ENCODE measurements around the gene ADCY5. TPM values are rescaled to one million over a fixed set of nuclear protein-coding genes. Genes with fewer than 3 reads are reported as not detected.

ADCY5 gene
- total and polyA plus RNA-seq, 4 donors = 29.5 to 56.7 (median 41.7) TPM

- Histone ChIP-seq H3K27ac (ENCODE audit: low read depth, low read length) (no peak overlapping the region), H3K4me1 (ENCODE audit: control insufficient read depth, insufficient read depth, low read length) (peaks cover 19% of the 10 kb centered on the region), H3K27me3 (ENCODE audit: control insufficient read depth, insufficient read depth, low read length) (no peaks in the 10 kb centered on the region), H3K4me3 (ENCODE audit: low read depth, low read length) (no peak overlapping the region), H3K9me3 (ENCODE audit: control insufficient read depth, insufficient read depth, low read length) (no peaks in the 10 kb centered on the region), H3K36me3 (ENCODE audit: control insufficient read depth, insufficient read depth, low read length) (peaks cover 3% of the 10 kb centered on the region)
- no peak for DNase-seq (ENCODE audit: low read depth in 4 of 6, low spot score in 6 of 6)
- 80% methylated on average over 2 of the region's 9 CpGs for WGBS (ENCODE audit: insufficient coverage)
These were observed 8.9 kb downstream of the ADCY5 start for GRCh38 chr3:123439806-123440580.

GRCh38 chr3:123432832-123433523 is 15.9 kb downstream of the ADCY5 start:
- no peak for DNase-seq (ENCODE audit: low read depth in 4 of 6, low spot score in 6 of 6)
- Histone ChIP-seq H3K27me3 (ENCODE audit: control insufficient read depth, insufficient read depth, low read length) (peaks cover 2% of the 10 kb centered on the region), H3K36me3 (ENCODE audit: control insufficient read depth, insufficient read depth, low read length) (no peaks in the 10 kb centered on the region), H3K27ac (ENCODE audit: low read depth, low read length) (no peak overlapping the region), H3K4me1 (ENCODE audit: control insufficient read depth, insufficient read depth, low read length) (peaks cover 16% of the 10 kb centered on the region), H3K4me3 (ENCODE audit: low read depth, low read length) (no peak overlapping the region), H3K9me3 (ENCODE audit: control insufficient read depth, insufficient read depth, low read length) (no peaks in the 10 kb centered on the region)
- 100% methylated on average over 1 of the region's 6 CpGs for WGBS (ENCODE audit: insufficient coverage)

DNA sequence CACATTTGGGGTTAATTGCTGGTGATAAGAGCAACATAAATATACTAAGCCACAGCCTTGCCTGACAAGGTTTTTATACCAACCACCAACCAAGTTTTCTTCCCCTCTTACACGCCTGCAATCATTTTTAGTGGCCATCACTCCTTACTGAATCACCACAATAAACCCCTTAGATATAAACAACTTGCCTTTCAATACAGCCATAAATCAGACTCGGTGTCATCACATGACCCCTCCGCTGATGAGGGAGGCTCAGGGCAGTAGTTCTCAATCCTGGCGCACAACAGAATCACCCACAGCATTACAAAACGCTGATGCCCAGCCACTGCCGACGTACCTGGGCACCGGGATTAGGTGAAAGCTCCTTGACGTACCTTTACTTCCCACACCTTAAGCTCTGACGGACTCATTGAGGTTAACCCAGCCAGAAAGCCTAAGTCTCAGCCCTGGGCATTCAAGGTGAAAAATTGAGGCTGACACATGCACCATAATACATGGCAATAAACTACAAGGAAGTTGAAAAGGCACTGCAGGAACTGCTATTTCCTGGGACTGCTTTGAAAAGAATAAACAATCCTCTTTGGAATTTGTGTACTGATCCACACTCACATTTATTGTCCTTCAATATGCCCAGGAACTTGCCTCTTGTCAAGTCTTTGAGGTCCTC is 17.1 kb downstream of the ADCY5 start:
- DNase-seq (ENCODE audit: low read depth in 4 of 6, low spot score in 6 of 6) = peak in 1 of 6 donors; percentile 46
- Histone ChIP-seq H3K4me3 (ENCODE audit: low read depth, low read length) (no peak overlapping the region), H3K36me3 (ENCODE audit: control insufficient read depth, insufficient read depth, low read length) (peaks cover 4% of the 10 kb centered on the region), H3K4me1 (ENCODE audit: control insufficient read depth, insufficient read depth, low read length) (peaks cover 16% of the 10 kb centered on the region), H3K27me3 (ENCODE audit: control insufficient read depth, insufficient read depth, low read length) (peaks cover 2% of the 10 kb centered on the region), H3K27ac (ENCODE audit: low read depth, low read length) (no peak overlapping the region), H3K9me3 (ENCODE audit: control insufficient read depth, insufficient read depth, low read length) (no peaks in the 10 kb centered on the region)
- WGBS (ENCODE audit: insufficient coverage) = 53% methylated on average over 10 of the region's 10 CpGs

DNA sequence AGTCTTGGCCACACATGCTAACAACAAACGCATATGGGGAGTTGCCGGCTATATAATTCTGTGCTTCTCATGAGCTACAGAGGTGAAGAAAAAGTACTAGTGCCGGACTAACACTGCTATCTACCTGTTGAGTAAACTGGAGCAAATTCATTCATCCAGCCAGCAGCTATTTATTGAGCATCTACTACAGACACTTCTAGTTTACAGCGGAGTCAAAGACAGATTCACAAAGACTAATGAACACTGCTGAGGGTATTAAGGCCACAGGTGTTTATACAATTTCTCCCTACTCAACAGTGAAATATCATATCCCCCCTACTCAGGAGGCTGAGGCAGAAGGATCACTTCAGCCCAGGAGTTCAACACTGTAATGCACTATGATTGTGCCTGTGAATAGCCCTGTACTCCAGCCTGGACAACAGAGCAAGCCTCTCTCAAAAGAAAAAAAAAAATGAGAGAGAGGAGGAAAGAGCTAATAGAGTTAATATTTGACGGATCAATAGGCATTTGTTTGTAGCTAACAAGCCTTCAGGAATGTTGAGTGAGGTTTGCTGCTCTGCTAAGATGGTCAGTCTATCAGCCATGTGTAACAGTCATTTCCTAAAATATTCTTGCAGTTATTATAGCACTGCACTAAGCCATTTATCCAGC is 17.8 kb downstream of the ADCY5 start:
- H3K27ac ChIP-seq (ENCODE audit: low read depth, low read length) = no peak overlapping the region

DNA sequence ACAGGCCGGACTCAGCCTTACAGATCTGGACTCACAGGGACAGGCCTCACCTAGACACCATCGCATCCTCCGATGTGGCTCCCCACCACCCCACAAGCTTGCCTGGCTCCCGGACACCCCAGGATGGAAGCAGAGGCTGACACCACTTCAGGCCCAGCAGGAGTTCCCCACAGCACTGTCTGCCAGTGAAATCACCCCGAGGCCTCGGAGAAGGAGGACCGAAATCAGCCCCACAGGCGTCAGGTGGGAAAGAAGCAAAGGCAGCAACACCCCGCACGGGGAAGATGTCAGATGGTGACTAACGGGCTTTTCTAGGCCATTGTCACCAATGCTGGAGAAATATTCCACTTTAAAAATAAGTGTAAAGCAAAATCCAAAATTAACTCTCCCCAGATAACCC is 18.6 kb downstream of the ADCY5 start:
- peaks cover 20% of the 10 kb centered on the region for H3K4me1 ChIP-seq (ENCODE audit: control insufficient read depth, insufficient read depth, low read length)
- H3K9me3 ChIP-seq (ENCODE audit: control insufficient read depth, insufficient read depth, low read length) = no peaks in the 10 kb centered on the region
- DNase-seq (ENCODE audit: low read depth in 4 of 6, low spot score in 6 of 6) = no peak
- H3K27ac ChIP-seq (ENCODE audit: low read depth, low read length) = no peak overlapping the region
- peaks cover 4% of the 10 kb centered on the region for H3K36me3 ChIP-seq (ENCODE audit: control insufficient read depth, insufficient read depth, low read length)
- peaks cover 2% of the 10 kb centered on the region for H3K27me3 ChIP-seq (ENCODE audit: control insufficient read depth, insufficient read depth, low read length)
- WGBS (ENCODE audit: insufficient coverage) = 95% methylated on average over 4 of the region's 11 CpGs
- H3K4me3 ChIP-seq (ENCODE audit: low read depth, low read length) = no peak overlapping the region

More for the DNA sequence above, 17.8 kb downstream of the ADCY5 start:
- H3K36me3 ChIP-seq (ENCODE audit: control insufficient read depth, insufficient read depth, low read length) = peaks cover 4% of the 10 kb centered on the region
- H3K4me1 ChIP-seq (ENCODE audit: control insufficient read depth, insufficient read depth, low read length) = peaks cover 16% of the 10 kb centered on the region
- no peak for DNase-seq (ENCODE audit: low read depth in 4 of 6, low spot score in 6 of 6)
- 100% methylated on average over 1 of the region's 5 CpGs for WGBS (ENCODE audit: insufficient coverage)
- H3K27me3 ChIP-seq (ENCODE audit: control insufficient read depth, insufficient read depth, low read length) = peaks cover 2% of the 10 kb centered on the region
- H3K4me3 ChIP-seq (ENCODE audit: low read depth, low read length) = no peak overlapping the region
- H3K9me3 ChIP-seq (ENCODE audit: control insufficient read depth, insufficient read depth, low read length) = no peaks in the 10 kb centered on the region

- DNase-seq (ENCODE audit: low read depth in 4 of 6, low spot score in 6 of 6) = no peak
- WGBS (ENCODE audit: insufficient coverage) = 72% methylated on average over 9 of the region's 10 CpGs
- Histone ChIP-seq H3K27me3 (ENCODE audit: control insufficient read depth, insufficient read depth, low read length) (peaks cover 2% of the 10 kb centered on the region), H3K36me3 (ENCODE audit: control insufficient read depth, insufficient read depth, low read length) (peaks cover 9% of the 10 kb centered on the region), H3K4me1 (ENCODE audit: control insufficient read depth, insufficient read depth, low read length) (peaks cover 27% of the 10 kb centered on the region), H3K4me3 (ENCODE audit: low read depth, low read length) (no peak overlapping the region), H3K9me3 (ENCODE audit: control insufficient read depth, insufficient read depth, low read length) (no peaks in the 10 kb centered on the region), H3K27ac (ENCODE audit: low read depth, low read length) (no peak overlapping the region)
These were observed 19.3 kb downstream of the ADCY5 start for GRCh38 chr3:123429362-123430125.

DNA sequence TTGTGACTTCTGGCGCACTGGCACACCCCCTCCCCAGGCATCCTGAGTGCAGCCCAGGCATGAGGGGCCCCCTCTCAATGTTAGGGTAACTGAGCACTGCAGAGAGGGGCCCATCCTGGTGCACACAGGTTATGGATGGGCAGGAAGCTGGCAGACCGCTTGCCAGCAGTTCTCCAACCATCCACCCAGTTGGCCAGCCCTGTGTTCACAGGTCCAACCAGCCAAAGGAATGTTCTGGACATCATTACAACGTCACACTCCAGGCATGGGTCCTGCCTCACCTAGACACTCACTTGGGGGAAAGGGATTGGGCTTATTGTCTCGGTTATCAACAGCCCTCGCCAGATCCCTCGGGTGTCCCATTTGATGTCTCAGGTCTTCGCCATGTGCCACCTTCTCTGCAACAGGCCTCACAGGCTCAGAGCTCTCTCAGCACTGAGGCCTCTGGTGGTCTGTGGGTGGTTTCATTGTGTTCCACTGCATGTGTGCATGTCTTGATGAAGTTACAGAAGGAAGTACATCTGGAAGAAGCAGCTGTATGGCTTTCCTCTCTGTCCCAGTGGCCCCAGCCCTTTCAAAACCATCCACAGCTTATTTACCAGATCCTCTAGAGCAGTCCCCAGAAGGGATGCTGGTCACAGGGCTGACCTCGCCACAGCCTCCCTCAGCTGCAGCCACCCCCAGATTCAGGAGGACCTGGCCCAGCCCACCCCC is 23.7 kb downstream of the ADCY5 start:
- Histone ChIP-seq H3K4me1 (ENCODE audit: control insufficient read depth, insufficient read depth, low read length) (peaks cover 53% of the 10 kb centered on the region), H3K4me3 (ENCODE audit: low read depth, low read length) (no peak overlapping the region), H3K9me3 (ENCODE audit: control insufficient read depth, insufficient read depth, low read length) (no peaks in the 10 kb centered on the region), H3K27me3 (ENCODE audit: control insufficient read depth, insufficient read depth, low read length) (peaks cover 2% of the 10 kb centered on the region), H3K36me3 (ENCODE audit: control insufficient read depth, insufficient read depth, low read length) (peaks cover 12% of the 10 kb centered on the region), H3K27ac (ENCODE audit: low read depth, low read length) (no peak overlapping the region)
- WGBS (ENCODE audit: insufficient coverage) = 89% methylated on average over 5 of the region's 8 CpGs
- no peak for DNase-seq (ENCODE audit: low read depth in 4 of 6, low spot score in 6 of 6)

GRCh38 chr3:123424321-123424998 is 24.4 kb downstream of the ADCY5 start:
- 51% methylated on average over 11 of the region's 13 CpGs for WGBS (ENCODE audit: insufficient coverage)
- H3K36me3 ChIP-seq (ENCODE audit: control insufficient read depth, insufficient read depth, low read length) = peaks cover 12% of the 10 kb centered on the region
- peaks cover 55% of the 10 kb centered on the region for H3K4me1 ChIP-seq (ENCODE audit: control insufficient read depth, insufficient read depth, low read length)
- no peak overlapping the region for H3K27ac ChIP-seq (ENCODE audit: low read depth, low read length)
- H3K27me3 ChIP-seq (ENCODE audit: control insufficient read depth, insufficient read depth, low read length) = peaks cover 2% of the 10 kb centered on the region
- no peak overlapping the region for H3K4me3 ChIP-seq (ENCODE audit: low read depth, low read length)
- no peak for DNase-seq (ENCODE audit: low read depth in 4 of 6, low spot score in 6 of 6)
- H3K9me3 ChIP-seq (ENCODE audit: control insufficient read depth, insufficient read depth, low read length) = no peaks in the 10 kb centered on the region

Data from spinal cord (tissue), 10 donors.